GM21825 (cell line): Measurements from ENCODE around the gene OR9Q1.
"Not testable (repeated sequence)": the region's sequence is repeated elsewhere in the genome, so short reads cannot be mapped to it uniquely, and the experiment has no call there.

Experiments
- ATAC-seq: cut with Tn5 transposase; IDR thresholded peaks from one replicate; pipeline ENCODE4 v1.9.1; 2021; ENCODE audit warnings: mild to moderate bottlenecking, moderate library complexity; ENCODE audit not compliant: unreplicated experiment

OR9Q1 gene

GRCh38 chr11:58023435-58023931 is at the start of gene OR9Q1:
Gene OR9Q1, plus strand, starts transcription at chr11:58023881. Its CDS starts 155,564 bp downstream, at chr11:58179445.
- ATAC-seq: no peak

- no peak for ATAC-seq
These were observed 49.5 kb upstream of the OR9Q1 start for GRCh38 chr11:57974132-57974531.

GRCh38 chr11:57974848-57975601 is 48.7 kb upstream of the OR9Q1 start:
- ATAC-seq: no peak

GRCh38 chr11:57977709-57978108 is 46.0 kb upstream of the OR9Q1 start:
- ATAC-seq: no peak

- ATAC-seq: no peak
These were observed 44.8 kb upstream of the OR9Q1 start for GRCh38 chr11:57978686-57979531.

- ATAC-seq: no peak
These were observed 44.1 kb upstream of the OR9Q1 start for GRCh38 chr11:57979532-57980079.

- ATAC-seq: no peak
These were observed 43.5 kb upstream of the OR9Q1 start for GRCh38 chr11:57980201-57980600.

GRCh38 chr11:57981536-57981935 is 42.1 kb upstream of the OR9Q1 start:
- no peak for ATAC-seq

- ATAC-seq: no peak
These were observed 40.9 kb upstream of the OR9Q1 start for GRCh38 chr11:57982776-57983175.

GRCh38 chr11:57983191-57983590 is 40.5 kb upstream of the OR9Q1 start:
- ATAC-seq: no peak

- ATAC-seq: not testable (repeated sequence)
These were observed 24.2 kb upstream of the OR9Q1 start for GRCh38 chr11:57999523-57999922.

- not testable (repeated sequence) for ATAC-seq
These were observed 23.7 kb upstream of the OR9Q1 start for GRCh38 chr11:58000021-58000420.

GRCh38 chr11:58000699-58001098 is 23.0 kb upstream of the OR9Q1 start:
- no peak for ATAC-seq

- no peak for ATAC-seq
These were observed 20.6 kb upstream of the OR9Q1 start for GRCh38 chr11:58003036-58003435.

GRCh38 chr11:58003591-58003990 is 20.1 kb upstream of the OR9Q1 start:
- no peak for ATAC-seq

GRCh38 chr11:58004664-58005063 is 19.0 kb upstream of the OR9Q1 start:
- no peak for ATAC-seq

GRCh38 chr11:58006940-58007339 is 16.7 kb upstream of the OR9Q1 start:
- ATAC-seq: no peak

GRCh38 chr11:58011771-58012170 is 11.9 kb upstream of the OR9Q1 start:
- ATAC-seq: no peak

- no peak for ATAC-seq
These were observed 965 bp downstream of the OR9Q1 start for GRCh38 chr11:58024601-58025091.

- ATAC-seq: no peak
These were observed 3.7 kb downstream of the OR9Q1 start for GRCh38 chr11:58027341-58027740.

- no peak for ATAC-seq
These were observed 5.2 kb downstream of the OR9Q1 start for GRCh38 chr11:58028687-58029411.
